DLD1 (cell line): ENCODE results near the gene PRKACB.
"Not testable (repeated sequence)": the region's sequence is repeated elsewhere in the genome, so short reads cannot be mapped to it uniquely, and the experiment has no call there.

Source experiments
- in situ Hi-C: cut with HindIII; loops from 2 replicates; pipeline ENCODE4 v1.10.0; 2017; ENCODE audit warnings: low sequenced_read_pairs

Gene PRKACB

DNA sequence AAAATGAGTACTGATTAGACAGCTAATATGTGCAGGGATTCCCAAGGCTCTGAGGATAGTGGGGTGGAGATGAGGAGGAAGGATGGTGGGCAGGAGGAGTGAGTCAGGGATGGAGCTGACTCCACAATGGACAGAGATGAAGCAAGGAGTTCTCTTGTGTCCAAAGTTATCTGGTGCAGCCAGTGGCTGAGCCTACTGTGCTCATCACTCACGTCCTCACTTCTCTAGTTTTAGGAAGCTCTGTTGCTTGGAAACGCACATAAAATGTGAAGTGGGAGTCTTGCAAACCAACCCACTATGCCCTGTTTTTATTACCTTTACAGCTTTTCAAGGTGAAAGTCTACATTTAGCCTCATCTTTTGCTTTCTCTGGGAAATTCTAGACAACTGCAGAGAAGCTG lies 120.9 kb downstream of the PRKACB start:
- in situ Hi-C loops, result no loop called here

DNA sequence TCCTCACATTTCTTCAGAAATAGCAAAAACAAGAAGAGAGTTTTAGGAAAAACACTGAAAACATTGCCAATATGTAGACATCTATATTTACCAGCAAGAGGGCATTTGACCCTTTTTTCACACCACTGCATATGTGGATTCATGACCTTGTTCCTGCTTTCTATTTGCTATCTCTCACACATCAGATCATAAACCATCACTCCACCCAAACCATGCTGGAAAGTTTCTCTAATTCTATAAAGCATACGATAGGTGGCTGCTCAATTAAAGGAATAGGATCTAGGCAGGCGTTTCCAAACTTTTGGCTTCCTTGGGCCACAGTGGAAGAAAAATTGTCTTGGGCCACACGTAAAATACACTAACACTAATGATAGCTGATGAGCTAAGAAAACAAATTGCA lies 121.8 kb downstream of the PRKACB start:
- in situ Hi-C loops, result no loop called here

DNA sequence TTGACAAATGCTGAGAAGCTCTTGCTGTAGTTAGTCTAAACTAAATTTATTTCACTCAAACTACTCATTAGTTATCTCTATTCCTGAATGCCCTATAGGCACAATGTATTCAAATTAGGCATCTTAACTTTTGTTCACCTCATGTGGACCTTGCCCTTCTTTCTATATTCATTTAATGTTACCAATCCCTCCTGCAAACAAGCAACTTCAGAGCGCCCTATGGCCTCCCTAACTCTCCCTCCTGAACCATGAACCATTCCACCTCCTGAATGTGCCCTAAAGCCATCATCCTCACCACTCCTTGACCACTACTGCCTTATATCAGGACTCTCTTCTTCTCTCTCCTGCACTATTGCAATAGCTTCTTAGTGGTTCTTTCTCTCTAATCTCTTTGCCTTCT lies 122.7 kb downstream of the PRKACB start:
- in situ Hi-C loops, result no loop called here

DNA sequence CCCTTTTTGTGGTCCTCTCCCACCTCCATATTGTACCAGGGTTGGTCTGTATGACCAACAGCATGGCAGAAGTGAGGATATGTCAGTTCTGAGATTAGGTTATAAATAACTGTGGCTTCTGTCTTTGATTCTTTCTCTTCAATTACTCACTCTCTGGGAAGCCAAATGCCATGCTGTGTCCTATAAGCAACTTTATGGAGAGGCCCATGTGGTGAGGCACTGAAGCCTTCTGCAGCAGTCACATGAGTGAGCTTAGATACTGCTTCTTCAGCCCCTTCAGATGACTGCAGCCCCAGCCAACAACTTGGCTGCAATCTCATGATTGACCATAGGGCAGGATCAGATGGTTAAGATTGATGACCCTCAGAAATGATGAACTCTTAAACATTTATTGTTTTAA lies 123.4 kb downstream of the PRKACB start:
- in situ Hi-C loops, result no loop called here

DNA sequence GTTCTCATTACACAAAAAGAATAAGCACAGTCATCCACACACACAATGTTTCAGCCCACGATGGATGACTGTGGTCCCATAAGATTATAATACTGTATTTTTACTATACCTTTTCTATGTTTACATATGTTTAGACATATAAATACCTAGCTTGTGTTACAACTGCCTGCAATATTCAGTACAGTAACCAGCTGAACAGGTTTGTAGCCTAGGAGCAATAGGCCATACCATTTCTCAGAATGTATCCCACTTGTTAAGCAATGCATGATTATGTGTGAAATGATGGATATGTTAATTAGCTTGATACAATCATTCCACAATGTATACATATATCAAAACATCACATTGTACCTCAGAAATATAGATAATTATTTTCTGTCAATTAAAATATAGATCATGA lies 124.3 kb downstream of the PRKACB start:
- in situ Hi-C loops, result no loop called here

DNA sequence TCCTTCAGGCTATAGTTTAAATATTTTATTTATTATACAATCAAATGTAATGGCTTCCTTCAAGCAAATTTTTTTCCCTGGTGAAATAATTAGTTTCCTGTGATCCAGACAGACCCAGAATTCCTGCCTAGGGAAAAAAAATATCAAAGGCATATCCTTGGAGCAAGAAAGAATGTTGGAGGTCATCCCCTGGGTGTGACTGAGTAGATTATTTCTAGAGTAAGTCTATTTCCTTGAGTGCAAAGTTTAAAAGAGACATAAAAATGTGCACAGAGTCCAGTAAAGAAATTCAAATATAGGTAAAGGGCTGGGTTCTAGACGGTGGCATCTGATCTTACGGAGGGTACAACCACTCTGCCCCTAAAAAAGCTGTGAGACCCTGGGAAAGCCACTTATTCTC lies 125.2 kb downstream of the PRKACB start:
- in situ Hi-C loops, result no loop called here

DNA sequence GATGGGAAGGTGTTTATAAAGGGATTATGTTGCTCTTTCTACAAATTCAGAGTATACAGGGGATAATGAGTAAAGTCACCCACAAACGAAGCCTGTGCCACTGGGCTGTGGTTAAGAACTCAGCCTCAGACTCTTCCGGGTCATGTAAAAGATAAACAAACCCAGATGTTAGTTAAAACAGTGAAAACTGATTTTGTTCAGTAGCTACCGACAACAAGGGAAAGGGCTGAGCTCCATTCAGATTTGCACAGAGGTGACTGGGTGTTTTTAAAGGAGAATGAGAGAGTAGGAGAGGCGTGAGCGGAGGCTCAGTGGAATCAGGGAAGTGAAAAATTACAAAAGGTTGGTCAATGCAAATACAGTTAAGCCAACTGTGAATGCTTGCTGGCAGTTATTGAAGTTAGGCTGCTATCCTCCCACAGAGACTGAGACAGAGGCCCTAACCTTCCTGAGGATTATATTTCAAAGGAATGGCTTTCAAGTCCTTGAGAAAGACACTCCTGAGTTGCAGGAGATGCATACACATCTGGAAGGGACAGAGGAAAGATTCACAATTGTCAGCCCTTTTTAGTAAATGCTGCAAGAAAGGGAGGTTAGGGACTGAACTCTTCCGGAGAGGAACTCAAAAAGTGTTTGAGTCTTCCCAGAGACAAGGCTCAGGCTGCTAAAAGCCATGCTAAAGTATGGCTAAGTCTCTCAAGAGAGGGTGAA lies 127.5 kb downstream of the PRKACB start:
- in situ Hi-C loops, result no loop called here

DNA sequence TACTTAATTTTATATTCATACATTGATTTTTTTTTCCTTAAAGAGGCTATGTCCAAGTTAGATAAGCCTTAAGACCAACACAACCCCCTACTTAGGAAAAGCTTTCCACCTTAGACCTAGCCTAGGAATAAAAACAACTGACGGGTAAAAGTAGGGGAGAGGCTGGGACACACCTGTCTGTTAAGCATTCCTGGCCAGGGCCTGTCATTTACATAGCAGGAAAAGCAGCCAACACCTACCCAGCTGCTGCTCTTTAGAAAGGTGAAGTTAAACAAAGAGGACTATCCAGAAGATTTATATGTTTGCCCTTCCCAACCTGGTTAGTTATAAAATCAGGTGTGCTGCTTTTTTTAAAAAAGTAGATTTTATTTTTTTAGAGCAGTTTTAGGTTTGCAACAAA lies 128.3 kb downstream of the PRKACB start:
- in situ Hi-C loops, result no loop called here

DNA sequence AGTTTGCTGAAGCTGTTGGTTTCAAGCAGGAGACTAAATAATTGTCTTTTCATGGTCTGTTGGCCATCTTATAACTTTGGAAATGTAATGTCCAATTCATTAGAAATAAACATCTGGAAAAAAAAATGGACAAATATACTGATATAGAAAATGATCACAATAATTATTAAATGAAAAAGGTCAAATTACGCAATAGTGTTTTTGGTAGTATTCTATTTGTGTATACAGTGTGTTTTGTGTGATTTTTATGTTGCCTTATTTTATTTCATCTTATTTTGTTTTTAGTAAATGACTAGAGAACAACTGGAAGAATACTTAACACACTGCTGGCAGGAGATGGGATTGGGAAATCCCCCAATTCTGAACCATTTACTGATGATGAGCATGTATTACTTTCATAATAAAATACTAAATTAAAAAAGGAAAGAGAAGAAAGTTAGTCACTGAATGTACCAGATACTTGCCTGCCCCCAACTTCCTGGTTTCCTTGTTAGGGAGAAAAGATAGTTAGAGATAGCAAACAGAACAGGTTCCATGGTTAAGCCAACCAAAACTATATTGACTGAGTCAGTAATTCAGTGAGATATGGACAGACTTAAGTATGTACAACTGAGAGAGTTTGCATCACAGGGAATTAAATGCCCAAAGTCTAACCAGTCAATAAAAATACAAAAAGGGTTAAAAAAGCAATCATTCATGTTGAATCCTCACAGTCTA lies 133.4 kb downstream of the PRKACB start:
- in situ Hi-C loops, result no loop called here

DNA sequence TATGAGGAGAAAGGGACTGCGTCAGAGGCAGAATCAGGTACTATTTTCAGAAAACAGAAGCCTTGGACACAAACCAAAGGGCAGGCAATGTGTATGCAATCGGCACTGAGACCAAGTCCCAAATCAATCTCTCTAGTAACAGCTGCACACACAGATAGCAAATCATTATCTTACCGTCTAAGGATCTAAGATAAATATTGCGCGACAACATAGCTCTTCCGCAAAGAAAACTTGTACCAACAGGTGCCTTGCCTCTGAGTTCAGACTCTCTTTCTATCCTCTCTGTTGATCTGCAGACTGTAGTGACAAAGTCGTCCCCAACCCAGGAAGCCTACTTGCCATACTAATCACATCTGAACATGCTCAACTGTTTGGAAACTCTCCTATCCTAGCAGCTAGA lies 134.8 kb downstream of the PRKACB start:
- in situ Hi-C loops, result no loop called here

DNA sequence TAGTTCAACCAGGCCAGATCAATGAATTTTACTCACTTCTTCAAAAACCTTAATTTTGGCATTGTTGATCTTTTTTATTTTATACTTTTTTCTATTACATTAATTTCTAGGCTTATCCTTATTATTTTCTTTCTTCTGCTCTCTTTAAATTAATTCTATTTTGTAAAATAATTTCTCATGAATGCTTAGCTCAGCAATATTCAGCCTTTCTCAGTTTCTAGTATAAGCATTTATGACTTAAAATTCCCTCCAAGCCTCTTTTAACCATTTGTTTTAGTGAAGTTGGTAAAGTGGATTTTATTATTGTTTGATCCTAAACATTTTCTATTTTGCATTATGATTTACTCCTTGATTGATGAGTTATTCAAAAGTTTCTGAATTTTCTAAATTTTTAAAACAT lies 136.8 kb downstream of the PRKACB start:
- in situ Hi-C loops, result no loop called here

DNA sequence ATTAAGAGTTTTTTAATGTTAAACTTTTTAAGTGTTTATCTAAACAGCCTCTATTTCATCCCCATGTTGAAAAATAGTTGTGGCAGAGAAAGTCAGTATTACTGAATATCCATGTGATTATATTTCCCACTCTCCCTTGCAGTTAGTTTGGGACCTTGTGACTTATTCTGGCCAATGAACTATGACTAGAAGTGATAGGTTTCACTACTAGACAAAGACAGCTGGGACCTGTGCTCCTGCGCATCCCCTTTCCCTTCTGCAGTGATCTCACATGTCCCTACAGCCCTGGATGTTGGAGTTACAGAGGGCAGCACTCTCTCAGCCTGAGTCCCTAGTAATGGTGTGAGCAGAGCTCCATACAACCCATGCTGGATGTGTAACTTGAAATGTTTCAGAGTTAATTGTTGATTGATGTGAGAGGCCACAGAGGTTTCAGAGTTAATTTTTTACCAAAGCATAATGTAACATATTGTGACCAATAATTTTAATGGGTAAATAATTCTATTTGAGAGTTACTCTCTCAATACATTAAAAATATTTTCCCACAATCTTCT lies 138.8 kb downstream of the PRKACB start:
- in situ Hi-C loops, result no loop called here

DNA sequence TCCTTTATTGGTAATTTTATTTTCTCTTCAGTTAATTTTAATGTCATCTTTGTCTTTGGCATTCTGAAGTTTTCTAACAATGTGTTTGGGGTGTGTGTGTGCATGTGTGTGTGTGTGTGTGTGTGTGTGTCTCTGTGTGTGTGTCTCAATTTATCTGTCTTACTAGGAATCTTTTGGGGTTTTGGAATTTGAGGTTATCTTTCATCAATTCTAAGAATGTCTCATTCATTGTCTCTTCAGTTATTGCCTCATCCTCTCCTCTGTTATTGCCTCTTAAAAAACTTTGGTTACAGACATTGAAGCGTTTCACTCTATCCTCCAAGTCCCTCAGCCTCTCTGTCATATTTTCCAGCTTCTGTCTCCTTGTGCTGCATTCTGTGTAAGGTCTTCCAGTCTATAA lies 139.3 kb downstream of the PRKACB start:
- in situ Hi-C loops, result no loop called here

DNA sequence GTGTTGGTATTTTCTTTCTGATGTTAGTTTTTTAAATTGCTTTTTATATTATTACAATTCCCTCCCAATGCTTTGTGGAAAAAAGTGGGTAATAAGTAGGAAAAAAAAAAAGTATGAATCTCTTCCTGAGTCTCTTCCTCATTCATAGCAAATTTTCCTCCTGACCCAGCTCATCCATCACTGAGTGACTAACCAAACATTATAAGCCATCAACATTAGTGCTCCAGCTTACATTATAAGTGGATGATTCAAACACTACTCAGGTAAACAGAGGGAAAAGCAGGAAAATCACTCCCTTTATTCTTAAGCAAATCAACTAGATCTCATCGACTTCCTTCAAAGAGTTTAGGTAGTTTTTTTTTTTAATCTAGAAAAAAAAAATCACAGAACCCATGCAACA lies 142.0 kb downstream of the PRKACB start:
- in situ Hi-C loops, result no loop called here

DNA sequence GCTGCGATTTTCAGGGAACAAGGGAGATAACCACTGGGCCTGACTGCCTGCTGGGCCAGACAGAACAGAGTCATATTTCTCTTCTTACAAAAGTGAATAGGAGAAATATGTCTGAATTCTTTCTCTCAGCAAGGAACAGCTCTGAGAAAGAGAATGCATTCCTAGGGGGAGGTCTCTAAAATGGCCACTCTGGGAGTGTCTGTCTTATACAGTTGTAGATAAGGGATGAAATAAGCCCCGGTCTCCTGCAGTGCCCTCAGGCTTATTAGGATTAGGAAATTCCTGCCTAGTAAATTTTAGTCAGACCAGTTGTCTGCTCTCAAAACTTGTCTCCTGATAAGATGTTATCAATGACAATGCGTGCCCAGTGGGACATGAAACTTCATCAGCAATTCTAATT lies 143.3 kb downstream of the PRKACB start:
- in situ Hi-C loops, result not testable (repeated sequence)
